ENCODE measurements around the gene ADIPOR2.
"Not testable (repeated sequence)": the region's sequence is repeated elsewhere in the genome, so short reads cannot be mapped to it uniquely, and the experiment has no call there.

GRCh38 chr12:1733712-1734111 lies 42.8 kb downstream of the ADIPOR2 start:
- not testable (repeated sequence) for TF ChIP-seq CTCF, EP300 (IDR thresholded peaks at IDR 0.05)

Measured in sigmoid colon (tissue), 4 donors.